Liver (tissue), 9 donors: ENCODE measurements around the gene ZNF546. TPM values are rescaled to one million over a fixed set of nuclear protein-coding genes. Genes with fewer than 3 reads are reported as not detected.

Experiments used
- DNase-seq: peaks from one replicate; pipeline ENCODE4 v3.0.0-alpha.2; 2017; ENCODE audit warnings: low spot score
- H3K27ac ChIP-seq, 2 donors: one replicate each; pipeline ENCODE4 v1.7.0; 2013; ENCODE audit warnings: inconsistent platforms in 2 of 2, low read length in 2 of 2, control low read depth in 1 of 2, low read depth in 1 of 2, mild to moderate bottlenecking in 1 of 2
- H3K27me3 ChIP-seq, 4 donors: one replicate each; pipeline versions ENCODE4 v1.6.1 to v1.7.0; 2013; ENCODE audit warnings: low read length in 3 of 4, inconsistent platforms in 1 of 4, mild to moderate bottlenecking in 1 of 4, moderate library complexity in 1 of 4; ENCODE audit not compliant: control insufficient read depth in 4 of 4, insufficient read depth in 4 of 4
- H3K36me3 ChIP-seq, 4 donors: one replicate each; pipeline versions ENCODE4 v1.6.1 to v1.7.0; 2013; ENCODE audit warnings: low read length in 3 of 4, mild to moderate bottlenecking in 3 of 4, low read depth in 1 of 4, moderate library complexity in 1 of 4; ENCODE audit not compliant: control insufficient read depth in 4 of 4, insufficient read depth in 3 of 4
- H3K4me1 ChIP-seq, 4 donors: one replicate each; pipeline versions ENCODE4 v1.6.1 to v1.7.0; 2013; ENCODE audit warnings: low read length in 3 of 4, mild to moderate bottlenecking in 3 of 4, moderate library complexity in 1 of 4; ENCODE audit not compliant: control insufficient read depth in 4 of 4, insufficient read depth in 4 of 4
- H3K4me3 ChIP-seq, 3 donors: one replicate each; pipeline versions ENCODE4 v1.6.1 to v1.7.0; 2013; ENCODE audit warnings: low read length in 3 of 3, control low read depth in 1 of 3, low read depth in 1 of 3, mild to moderate bottlenecking in 1 of 3
- H3K9ac ChIP-seq, 2 donors: one replicate each; pipeline ENCODE4 v1.7.0; 2013; ENCODE audit warnings: low read length in 2 of 2, mild to moderate bottlenecking in 2 of 2, moderate library complexity in 2 of 2, control low read depth in 1 of 2, low read depth in 1 of 2
- H3K9me3 ChIP-seq, 4 donors: one replicate each; pipeline versions ENCODE4 v1.6.1 to v1.7.0; 2013; ENCODE audit warnings: low read length in 3 of 4; ENCODE audit not compliant: control insufficient read depth in 4 of 4
- ATF3 ChIP-seq: IDR thresholded peaks from 2 replicates; pipeline ENCODE4 v1.6.1; 2016; ENCODE audit warnings: antibody characterized with exemption
- CTCF ChIP-seq: fragments of 150-350 bp; IDR thresholded peaks from 2 replicates; pipeline ENCODE4 v1.5.1; 2017; ENCODE audit warnings: improper control_type of control experiment, low read depth, low read length; ENCODE audit not compliant: missing input control
- EGR1 ChIP-seq, 2 donors: IDR thresholded peaks; 2 replicates each; pipeline ENCODE4 v1.6.1; 2016 to 2018; ENCODE audit warnings: antibody characterized with exemption in 2 of 2, low read depth in 2 of 2
- FOXA1 ChIP-seq: IDR thresholded peaks from 2 replicates; pipeline ENCODE4 v1.6.1; 2016; ENCODE audit warnings: antibody characterized with exemption
- GABPA ChIP-seq, 2 donors: IDR thresholded peaks in 1 of 2; conservative IDR thresholded peaks in 1 of 2; 2 replicates each; pipeline ENCODE4 v1.6.1; 2016; ENCODE audit warnings: antibody characterized with exemption in 2 of 2, mild to moderate bottlenecking in 1 of 2, moderate library complexity in 1 of 2
- HNF4A ChIP-seq, 2 donors: conservative IDR thresholded peaks; 2 replicates each; pipeline ENCODE4 v1.6.1; 2016; ENCODE audit warnings: antibody characterized with exemption in 2 of 2, mild to moderate bottlenecking in 2 of 2
- HNF4G ChIP-seq: IDR thresholded peaks from 2 replicates; pipeline ENCODE4 v1.6.1; 2016; ENCODE audit warnings: antibody characterized with exemption
- JUND ChIP-seq, 2 donors: IDR thresholded peaks; 2 replicates each; pipeline ENCODE4 v1.6.1; 2016; ENCODE audit warnings: antibody characterized with exemption in 2 of 2
- MAX ChIP-seq: IDR thresholded peaks from 2 replicates; pipeline ENCODE4 v1.6.1; 2016; ENCODE audit warnings: antibody characterized with exemption
- NR2F2 ChIP-seq: IDR thresholded peaks from 2 replicates; pipeline ENCODE4 v1.6.1; 2016; ENCODE audit warnings: antibody characterized with exemption
- SP1 ChIP-seq: IDR thresholded peaks from 2 replicates; pipeline ENCODE4 v1.6.1; 2018; ENCODE audit warnings: antibody characterized with exemption, mild to moderate bottlenecking
- TAF1 ChIP-seq: conservative IDR thresholded peaks from 2 replicates; pipeline ENCODE4 v1.6.1; 2016; ENCODE audit warnings: antibody characterized with exemption, mild to moderate bottlenecking
- ZBTB33 ChIP-seq: IDR thresholded peaks from 2 replicates; pipeline ENCODE4 v1.6.1; 2016; ENCODE audit warnings: antibody characterized with exemption
- WGBS: extraction: QIAGEN DNeasy Blood & Tissue Kit; methylation state at CpG from one replicate; pipeline ENCODE4 v1.1.7; 2013; 5-methylcytosine and 5-hydroxymethylcytosine counted together
- polyA plus RNA-seq, 2 donors: library from polyadenylated mRNA; stranded (reverse) in 1 of 2; unstranded in 1 of 2; fragments of 200-250 nt in 1 of 2; fragments of >200 nt in 1 of 2; fragmentation: Nextera tagmentation in 1 of 2; extraction: Ambion mirVana in 1 of 2; gene quantifications; one replicate each; pipeline versions ENCODE4 v1.2.1 to v1.2.3, GENCODE V29; 2013 to 2015
- total RNA-seq, 2 donors: library from RNA; depleted of rRNA; stranded (reverse); fragments of >200 nt; gene quantifications; one replicate each; pipeline ENCODE4 v1.2.3, GENCODE V29; 2014
- TF ChIP-seq, protein P1 (sequence below): IDR thresholded peaks from 2 replicates; pipeline ENCODE4 v1.6.1; 2016; ENCODE audit warnings: antibody characterized with exemption, mild to moderate bottlenecking
- donor health status: healthy.
- donor health status: healthy.
- donor health status: healthy.
- donor health status: healthy.
- donor health status: healthy.

The ZNF546 gene
- total and polyA plus RNA-seq, 4 donors, result 1.1 to 4.9 (median 2.2) TPM

DNA sequence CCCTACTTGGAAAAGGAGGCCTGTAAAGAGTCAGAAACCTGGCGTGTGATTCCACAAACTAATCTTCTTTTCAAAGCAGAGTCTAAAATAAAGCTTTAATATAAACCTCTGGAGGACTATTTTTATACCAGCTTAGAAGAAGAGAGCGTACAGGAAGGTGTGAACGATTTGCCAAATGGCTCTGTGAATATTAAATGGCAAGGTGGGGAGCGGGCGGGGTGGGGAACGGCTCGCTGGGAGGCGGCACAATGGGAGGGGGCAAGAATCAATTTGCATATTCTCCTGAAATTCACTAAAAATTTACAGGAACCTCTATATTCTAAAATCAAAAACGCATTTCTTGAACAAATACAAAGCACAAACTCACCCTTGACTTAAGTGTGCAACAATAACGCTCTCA, 58.2 kb downstream of the ZNF546 start:
- peaks cover 0 to 16% (median 14%) of the 10 kb centered on the region in 4 donors for H3K4me1 ChIP-seq
- peaks cover 6 to 25% (median 19%) of the 10 kb centered on the region in 4 donors for H3K9me3 ChIP-seq
- WGBS, result 46% methylated on average over 10 of the region's 10 CpGs
- no peak overlapping the region for H3K9ac ChIP-seq
- no peak for DNase-seq
- H3K4me3 ChIP-seq, result peak overlapping the region; percentile 81 to 99 (median 86)
- no peak overlapping the region for H3K27ac ChIP-seq
- TF ChIP-seq ATF3, result no peak
- TF ChIP-seq HNF4A (conservative IDR thresholded peaks at IDR 0.05), result no peak
- no peak for TF ChIP-seq SP1
- no peak for TF ChIP-seq ZBTB33
- TF ChIP-seq MAX, result no peak
- TF ChIP-seq, protein P1, sequence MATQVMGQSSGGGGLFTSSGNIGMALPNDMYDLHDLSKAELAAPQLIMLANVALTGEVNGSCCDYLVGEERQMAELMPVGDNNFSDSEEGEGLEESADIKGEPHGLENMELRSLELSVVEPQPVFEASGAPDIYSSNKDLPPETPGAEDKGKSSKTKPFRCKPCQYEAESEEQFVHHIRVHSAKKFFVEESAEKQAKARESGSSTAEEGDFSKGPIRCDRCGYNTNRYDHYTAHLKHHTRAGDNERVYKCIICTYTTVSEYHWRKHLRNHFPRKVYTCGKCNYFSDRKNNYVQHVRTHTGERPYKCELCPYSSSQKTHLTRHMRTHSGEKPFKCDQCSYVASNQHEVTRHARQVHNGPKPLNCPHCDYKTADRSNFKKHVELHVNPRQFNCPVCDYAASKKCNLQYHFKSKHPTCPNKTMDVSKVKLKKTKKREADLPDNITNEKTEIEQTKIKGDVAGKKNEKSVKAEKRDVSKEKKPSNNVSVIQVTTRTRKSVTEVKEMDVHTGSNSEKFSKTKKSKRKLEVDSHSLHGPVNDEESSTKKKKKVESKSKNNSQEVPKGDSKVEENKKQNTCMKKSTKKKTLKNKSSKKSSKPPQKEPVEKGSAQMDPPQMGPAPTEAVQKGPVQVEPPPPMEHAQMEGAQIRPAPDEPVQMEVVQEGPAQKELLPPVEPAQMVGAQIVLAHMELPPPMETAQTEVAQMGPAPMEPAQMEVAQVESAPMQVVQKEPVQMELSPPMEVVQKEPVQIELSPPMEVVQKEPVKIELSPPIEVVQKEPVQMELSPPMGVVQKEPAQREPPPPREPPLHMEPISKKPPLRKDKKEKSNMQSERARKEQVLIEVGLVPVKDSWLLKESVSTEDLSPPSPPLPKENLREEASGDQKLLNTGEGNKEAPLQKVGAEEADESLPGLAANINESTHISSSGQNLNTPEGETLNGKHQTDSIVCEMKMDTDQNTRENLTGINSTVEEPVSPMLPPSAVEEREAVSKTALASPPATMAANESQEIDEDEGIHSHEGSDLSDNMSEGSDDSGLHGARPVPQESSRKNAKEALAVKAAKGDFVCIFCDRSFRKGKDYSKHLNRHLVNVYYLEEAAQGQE, result no peak
- TF ChIP-seq JUND (IDR thresholded peaks at IDR 0.05), result no peak
- TF ChIP-seq GABPA (IDR thresholded peaks at IDR 0.05 in 1 of 2, conservative IDR thresholded peaks at IDR 0.05 in 1 of 2), result no peak
- no peak for TF ChIP-seq EGR1 (IDR thresholded peaks at IDR 0.05; ENCODE audit: low read depth in 2 of 2)
- H3K27me3 ChIP-seq, result no peaks in the 10 kb centered on the region
- H3K36me3 ChIP-seq, result peaks cover 0 to 6% (median 3%) of the 10 kb centered on the region in 4 donors

DNA sequence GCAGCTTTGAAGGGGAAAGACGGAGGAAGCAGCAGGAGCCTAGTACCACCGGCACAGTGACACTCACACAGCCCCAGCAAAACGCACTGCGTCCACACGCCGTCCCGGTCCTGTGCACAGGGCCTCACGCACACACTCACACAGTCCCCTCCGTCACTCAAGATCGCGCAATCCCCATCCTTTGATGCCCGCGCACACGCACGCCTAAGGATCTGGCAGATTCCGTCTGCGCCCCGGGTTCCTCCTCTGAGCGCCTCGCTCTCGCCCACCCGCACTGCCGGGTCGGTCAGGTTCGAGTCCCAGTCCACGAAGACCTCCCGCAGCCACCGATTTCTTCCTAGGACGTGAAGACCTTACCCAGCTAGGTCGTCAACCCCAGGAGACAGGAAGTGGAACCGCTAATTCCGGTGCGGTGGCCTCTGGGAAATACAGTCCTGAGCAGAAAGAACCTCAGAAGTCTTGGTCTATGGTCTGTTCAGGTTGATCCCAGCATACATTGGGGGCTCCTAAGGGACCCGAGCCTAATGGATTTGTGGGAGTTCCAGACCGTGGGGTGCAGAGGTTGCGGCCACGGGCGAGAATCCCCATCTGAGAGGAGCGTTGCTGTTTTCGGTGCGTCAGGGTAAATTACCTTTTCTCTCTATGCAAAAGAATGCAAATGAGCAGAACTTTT, 59.1 kb downstream of the ZNF546 start, which contains the start of gene ZNF780B:
ZNF780B (minus strand) TSS at position 400 of the 673 bp plus-strand sequence. CDS start 5,899 bp downstream, outside the sequence.
- H3K27ac ChIP-seq, result peak within 1 kb of the TSS in 1 of 2 donors; percentile 43
- H3K9me3 ChIP-seq, result peaks cover 3 to 19% (median 15%) of the 10 kb centered on the region in 4 donors
- H3K9ac ChIP-seq, result peak within 1 kb of the TSS; percentile 65 to 73
- WGBS, result under 1% methylated on average over 41 of the region's 41 CpGs
- peaks cover 0 to 16% (median 14%) of the 10 kb centered on the region in 4 donors for H3K4me1 ChIP-seq
- peaks cover 0 to 2% (median 0%) of the 10 kb centered on the region in 4 donors for H3K36me3 ChIP-seq
- H3K4me3 ChIP-seq, result peak within 1 kb of the TSS; percentile 81 to 99 (median 86)
- H3K27me3 ChIP-seq, result no peaks in the 10 kb centered on the region
- DNase-seq, result peak; percentile 62
- TF ChIP-seq ATF3 (no peak), HNF4G (no peak), HNF4A (conservative IDR thresholded peaks at IDR 0.05) (no peak), ZBTB33 (no peak), EGR1 (IDR thresholded peaks at IDR 0.05; ENCODE audit: low read depth in 2 of 2) (peak in 1 of 2 donors; percentile 48), GABPA (IDR thresholded peaks at IDR 0.05 in 1 of 2, conservative IDR thresholded peaks at IDR 0.05 in 1 of 2) (peak; percentile 79 to 96), MAX (peak; percentile 48), TAF1 (no peak), SP1 (no peak), FOXA1 (no peak), CTCF (no peak), NR2F2 (peak; percentile 38)
- TF ChIP-seq, protein P1, result no peak
